ENCODE results near the gene EGLN1.

The EGLN1 gene

GRCh38 chr1:231315887-231316286 lies 106.2 kb downstream of the EGLN1 start:
- Histone ChIP-seq H3K27ac (no peak overlapping the region), H3K4me3 (ENCODE audit: low read depth, low read length) (no peak overlapping the region), H3K36me3 (replicated peaks) (no peaks in the 10 kb centered on the region), H3K27me3 (replicated peaks) (no peaks in the 10 kb centered on the region)
- in situ Hi-C loops (cut with HindIII; ENCODE audit: low pct_ligation_motif_present, low sequenced_read_pairs): no loop called here
- no peak for DNase-seq
- peak; percentile 72 for TF ChIP-seq CTCF (IDR thresholded peaks at IDR 0.05; ENCODE audit: low read depth, low read length, missing control alignments)

All from brain microvascular endothelial cell (primary cell).